Measurements from ENCODE around the gene PAK5. TPM values are rescaled to one million over a fixed set of nuclear protein-coding genes. Genes with fewer than 3 reads are reported as not detected.

Gene PAK5
- polyA plus RNA-seq, 2 of the 4 experiments (the other 2 are of a cell fraction) = 0.01 TPM; not detected in 1

- DNase-seq (ENCODE audit: low read depth in 1 of 2, low spot score in 1 of 2) (no peak), ATAC-seq (no peak), FAIRE-seq (no peak)
- WGBS (ENCODE audit: missing lambda C conversion rate) = 73% methylated on average over 4 of the region's 4 CpGs
- H3K4me1 ChIP-seq = no peaks in the 10 kb centered on the region
- H3K4me3 ChIP-seq = no peak overlapping the region
- H3K9me3 ChIP-seq = no peaks in the 10 kb centered on the region
- no peak overlapping the region for H3K4me2 ChIP-seq
- no peak overlapping the region for H3K27ac ChIP-seq
- TF ChIP-seq TFCP2L1 (CRISPR knock-in tag; IDR thresholded peaks at IDR 0.05) = no peak
- no peak for TF ChIP-seq RNF2 (IDR thresholded peaks at IDR 0.05; ENCODE audit: borderline replicate concordance, low read depth)
- no peak for TF ChIP-seq ZSCAN20 (CRISPR knock-in tag; IDR thresholded peaks at IDR 0.05)
- no peak for TF ChIP-seq MAX (IDR thresholded peaks at IDR 0.05)
- TF ChIP-seq E2F6 (IDR thresholded peaks at IDR 0.05; ENCODE audit: borderline replicate concordance, low read depth) = no peak
- TF ChIP-seq NFE2L2 (conservative IDR thresholded peaks at IDR 0.05; ENCODE audit: low read length) = no peak
- TF ChIP-seq RCOR1 (IDR thresholded peaks at IDR 0.05; ENCODE audit: low read depth, low read length) = no peak
- TF ChIP-seq FOXS1 (CRISPR knock-in tag; IDR thresholded peaks at IDR 0.05) = no peak
- CTCF ChIA-PET = interaction anchor here (1.2 kb wide), 1 partner anchor 11 kb away, joined by 3 read pairs; no protein-coding TSS in a partner anchor
- POLR2A ChIA-PET = no interaction called here
Observed at GRCh38 chr20:9532069-9532838, 306.6 kb downstream of the PAK5 start.

GRCh38 chr20:9531581-9531980 is 307.3 kb downstream of the PAK5 start:
- WGBS (ENCODE audit: missing lambda C conversion rate) = 76% methylated on average over 2 of the region's 2 CpGs
- CTCF ChIA-PET = no interaction called here
- Histone ChIP-seq H3K4me1 (no peaks in the 10 kb centered on the region), H3K27ac (no peak overlapping the region), H3K9me3 (no peaks in the 10 kb centered on the region), H3K4me2 (no peak overlapping the region), H3K4me3 (no peak overlapping the region)
- POLR2A ChIA-PET = no interaction called here
- TF ChIP-seq ATOH8 (CRISPR knock-in tag; IDR thresholded peaks at IDR 0.05; ENCODE audit: low read depth) (no peak), HDAC2 (IDR thresholded peaks at IDR 0.05) (no peak), KDM5A (IDR thresholded peaks at IDR 0.05) (no peak), BHLHE40 (IDR thresholded peaks at IDR 0.05; ENCODE audit: low read depth, low read length) (no peak), TP53 (CRISPR knock-in tag; IDR thresholded peaks at IDR 0.05) (no peak), ZSCAN20 (CRISPR knock-in tag; IDR thresholded peaks at IDR 0.05) (no peak), CHD4 (IDR thresholded peaks at IDR 0.05; ENCODE audit: borderline replicate concordance) (no peak), NPAS2 (CRISPR knock-in tag; IDR thresholded peaks at IDR 0.05; ENCODE audit: borderline replicate concordance) (no peak), HEYL (CRISPR knock-in tag; IDR thresholded peaks at IDR 0.05) (no peak)
- FAIRE-seq (no peak), ATAC-seq (no peak), DNase-seq (ENCODE audit: low read depth in 1 of 2, low spot score in 1 of 2) (no peak)

- H3K9me3 ChIP-seq = no peaks in the 10 kb centered on the region
- 82% methylated on average over 3 of the region's 3 CpGs for WGBS (ENCODE audit: missing lambda C conversion rate)
- TF ChIP-seq CBX2 (IDR thresholded peaks at IDR 0.05; ENCODE audit: borderline replicate concordance, low read depth) (no peak), ZNF302 (CRISPR knock-in tag; IDR thresholded peaks at IDR 0.05) (no peak), EHMT2 (IDR thresholded peaks at IDR 0.05; ENCODE audit: low read depth) (no peak), POLR2A (IDR thresholded peaks at IDR 0.05; ENCODE audit: low read length) (no peak)
- no peaks in the 10 kb centered on the region for H3K4me1 ChIP-seq
- no peak overlapping the region for H3K27ac ChIP-seq
- no peak overlapping the region for H3K4me3 ChIP-seq
- no peak for DNase-seq (ENCODE audit: low read depth in 1 of 2, low spot score in 1 of 2)
- no peak for ATAC-seq
- H3K4me2 ChIP-seq = no peak overlapping the region
- no peak for FAIRE-seq
- CTCF ChIA-PET = interaction anchor here (0.6 kb wide), 1 partner anchor 53 kb away, joined by 3 read pairs; no protein-coding TSS in a partner anchor
- POLR2A ChIA-PET = no interaction called here
Observed at GRCh38 chr20:9523636-9524035, 315.2 kb downstream of the PAK5 start.
